Testis (tissue), 2 donors: ENCODE data around the gene PKNOX2.

ENCODE experiments used
- POLR2A ChIP-seq: fragments of 450-650 bp; IDR thresholded peaks from one replicate; pipeline ENCODE4 v1.6.1; 2017; ENCODE audit warnings: antibody characterized with exemption, mild to moderate bottlenecking, moderate library complexity
- TF ChIP-seq, protein P1 (sequence below), 3 experiments: fragments of 450-650 bp in 2 of 3; fragments of 200-600 bp in 1 of 3; sonication (generic) in 1 of 3; IDR thresholded peaks; one replicate each; pipeline ENCODE4 v1.5.1; 2016 to 2019; ENCODE audit warnings: antibody characterized with exemption in 3 of 3, mild to moderate bottlenecking in 2 of 3, moderate library complexity in 1 of 3

GRCh38 chr11:125449565-125449964 is 285.0 kb downstream of the PKNOX2 start:
- no peak for TF ChIP-seq POLR2A
- TF ChIP-seq, protein P1, sequence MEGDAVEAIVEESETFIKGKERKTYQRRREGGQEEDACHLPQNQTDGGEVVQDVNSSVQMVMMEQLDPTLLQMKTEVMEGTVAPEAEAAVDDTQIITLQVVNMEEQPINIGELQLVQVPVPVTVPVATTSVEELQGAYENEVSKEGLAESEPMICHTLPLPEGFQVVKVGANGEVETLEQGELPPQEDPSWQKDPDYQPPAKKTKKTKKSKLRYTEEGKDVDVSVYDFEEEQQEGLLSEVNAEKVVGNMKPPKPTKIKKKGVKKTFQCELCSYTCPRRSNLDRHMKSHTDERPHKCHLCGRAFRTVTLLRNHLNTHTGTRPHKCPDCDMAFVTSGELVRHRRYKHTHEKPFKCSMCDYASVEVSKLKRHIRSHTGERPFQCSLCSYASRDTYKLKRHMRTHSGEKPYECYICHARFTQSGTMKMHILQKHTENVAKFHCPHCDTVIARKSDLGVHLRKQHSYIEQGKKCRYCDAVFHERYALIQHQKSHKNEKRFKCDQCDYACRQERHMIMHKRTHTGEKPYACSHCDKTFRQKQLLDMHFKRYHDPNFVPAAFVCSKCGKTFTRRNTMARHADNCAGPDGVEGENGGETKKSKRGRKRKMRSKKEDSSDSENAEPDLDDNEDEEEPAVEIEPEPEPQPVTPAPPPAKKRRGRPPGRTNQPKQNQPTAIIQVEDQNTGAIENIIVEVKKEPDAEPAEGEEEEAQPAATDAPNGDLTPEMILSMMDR (IDR thresholded peaks at IDR 0.05) = no peak
